Measurements from ENCODE around the gene PLN. TPM values are rescaled to one million over a fixed set of nuclear protein-coding genes. Genes with fewer than 3 reads are reported as not detected.

The PLN gene
- polyA plus RNA-seq, 1 donor (not counting 4 experiments of a cell fraction or from before 2014, with no cell fraction given) = not detected

DNA sequence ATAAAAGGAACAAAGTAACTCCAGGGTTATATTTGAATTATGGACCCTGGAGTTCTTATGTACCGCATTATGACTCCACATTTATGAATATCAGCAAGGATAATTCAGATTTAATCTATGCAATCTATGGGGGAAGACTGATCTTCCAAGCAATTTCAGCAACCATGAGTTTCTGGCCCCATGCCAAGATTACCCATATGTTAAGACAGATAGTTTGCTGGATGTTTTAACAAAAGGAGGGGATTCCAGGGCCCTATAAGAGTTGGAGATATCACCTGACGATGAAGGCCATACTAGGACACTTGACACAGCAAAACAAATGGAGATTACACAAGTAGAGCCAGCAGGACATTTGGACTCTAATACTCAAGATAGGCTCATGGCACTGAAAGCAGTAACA, 45.9 kb upstream of the PLN start:
- no peaks in the 10 kb centered on the region for H3K4me1 ChIP-seq (ENCODE audit: control insufficient read depth, extremely low read depth, insufficient read depth, low read length)
- TF ChIP-seq, protein P1, sequence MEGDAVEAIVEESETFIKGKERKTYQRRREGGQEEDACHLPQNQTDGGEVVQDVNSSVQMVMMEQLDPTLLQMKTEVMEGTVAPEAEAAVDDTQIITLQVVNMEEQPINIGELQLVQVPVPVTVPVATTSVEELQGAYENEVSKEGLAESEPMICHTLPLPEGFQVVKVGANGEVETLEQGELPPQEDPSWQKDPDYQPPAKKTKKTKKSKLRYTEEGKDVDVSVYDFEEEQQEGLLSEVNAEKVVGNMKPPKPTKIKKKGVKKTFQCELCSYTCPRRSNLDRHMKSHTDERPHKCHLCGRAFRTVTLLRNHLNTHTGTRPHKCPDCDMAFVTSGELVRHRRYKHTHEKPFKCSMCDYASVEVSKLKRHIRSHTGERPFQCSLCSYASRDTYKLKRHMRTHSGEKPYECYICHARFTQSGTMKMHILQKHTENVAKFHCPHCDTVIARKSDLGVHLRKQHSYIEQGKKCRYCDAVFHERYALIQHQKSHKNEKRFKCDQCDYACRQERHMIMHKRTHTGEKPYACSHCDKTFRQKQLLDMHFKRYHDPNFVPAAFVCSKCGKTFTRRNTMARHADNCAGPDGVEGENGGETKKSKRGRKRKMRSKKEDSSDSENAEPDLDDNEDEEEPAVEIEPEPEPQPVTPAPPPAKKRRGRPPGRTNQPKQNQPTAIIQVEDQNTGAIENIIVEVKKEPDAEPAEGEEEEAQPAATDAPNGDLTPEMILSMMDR (optimal IDR thresholded peaks at IDR 0.05 in 1 of 3, IDR thresholded peaks at IDR 0.05 in 1 of 3, conservative IDR thresholded peaks at IDR 0.05 in 1 of 3; ENCODE audit: extremely low read depth in 1 of 3, insufficient read depth in 2 of 3, low read length in 3 of 3) = no peak
- no peak for TF ChIP-seq EZH2 (IDR thresholded peaks at IDR 0.05; ENCODE audit: low read length)
- no peaks in the 10 kb centered on the region for H3K36me3 ChIP-seq (ENCODE audit: control insufficient read depth in 2 of 2, extremely low read depth in 1 of 2, insufficient read depth in 2 of 2, low read length in 2 of 2)
- H3K9me3 ChIP-seq (ENCODE audit: control insufficient read depth, low read depth, low read length) = no peaks in the 10 kb centered on the region
- H3K9me1 ChIP-seq (ENCODE audit: control insufficient read depth, extremely low read depth, insufficient read depth, low read length) = no peaks in the 10 kb centered on the region
- DNase-seq (ENCODE audit: low read depth, low spot score) (no peak), FAIRE-seq (no peak)
- H3K79me2 ChIP-seq (ENCODE audit: control insufficient read depth, insufficient read depth, low read length) = no peaks in the 10 kb centered on the region
- H3K27me3 ChIP-seq (ENCODE audit: control insufficient read depth, extremely low read depth, insufficient read depth, low read length) = no peaks in the 10 kb centered on the region
- no peaks in the 10 kb centered on the region for H4K20me1 ChIP-seq (ENCODE audit: control insufficient read depth, extremely low read depth, insufficient read depth, low read length)
- no peak overlapping the region for H3K4me3 ChIP-seq (ENCODE audit: control insufficient read depth in 2 of 3, extremely low read depth in 1 of 3, insufficient read depth in 2 of 3, low read depth in 1 of 3, low read length in 3 of 3)
- no peak overlapping the region for H3K4me2 ChIP-seq (ENCODE audit: control insufficient read depth, extremely low read depth, insufficient read depth, low read depth, low read length)
- no peak overlapping the region for H2AFZ ChIP-seq (ENCODE audit: control insufficient read depth, low read length)
- dilution Hi-C loops (cut with MboI; ENCODE audit: extremely low pct_ligation_motif_present, low sequenced_read_pairs) = no loop called here
- no peak overlapping the region for H3K27ac ChIP-seq (ENCODE audit: control insufficient read depth, insufficient read depth, low read length)
- no peak overlapping the region for H3K9ac ChIP-seq (ENCODE audit: control insufficient read depth, extremely low read depth, insufficient read depth, low read length)

GRCh38 chr6:118504611-118505010, 43.5 kb upstream of the PLN start:
- H3K27ac ChIP-seq (ENCODE audit: control insufficient read depth, insufficient read depth, low read length) = no peak overlapping the region
- H3K9me1 ChIP-seq (ENCODE audit: control insufficient read depth, extremely low read depth, insufficient read depth, low read length) = no peaks in the 10 kb centered on the region
- no peak for DNase-seq (ENCODE audit: low read depth, low spot score)
- no peaks in the 10 kb centered on the region for H4K20me1 ChIP-seq (ENCODE audit: control insufficient read depth, extremely low read depth, insufficient read depth, low read length)
- no peaks in the 10 kb centered on the region for H3K36me3 ChIP-seq (ENCODE audit: control insufficient read depth in 2 of 2, extremely low read depth in 1 of 2, insufficient read depth in 2 of 2, low read length in 2 of 2)
- dilution Hi-C loops (cut with MboI; ENCODE audit: extremely low pct_ligation_motif_present, low sequenced_read_pairs) = no loop called here
- no peak for FAIRE-seq
- H3K27me3 ChIP-seq (ENCODE audit: control insufficient read depth, extremely low read depth, insufficient read depth, low read length) = no peaks in the 10 kb centered on the region
- no peak overlapping the region for H3K4me2 ChIP-seq (ENCODE audit: control insufficient read depth, extremely low read depth, insufficient read depth, low read depth, low read length)
- H3K9ac ChIP-seq (ENCODE audit: control insufficient read depth, extremely low read depth, insufficient read depth, low read length) = no peak overlapping the region
- no peak overlapping the region for H3K4me3 ChIP-seq (ENCODE audit: control insufficient read depth in 2 of 3, extremely low read depth in 1 of 3, insufficient read depth in 2 of 3, low read depth in 1 of 3, low read length in 3 of 3)
- no peak for TF ChIP-seq EZH2 (IDR thresholded peaks at IDR 0.05; ENCODE audit: low read length)
- TF ChIP-seq, protein P1 (optimal IDR thresholded peaks at IDR 0.05 in 1 of 3, IDR thresholded peaks at IDR 0.05 in 1 of 3, conservative IDR thresholded peaks at IDR 0.05 in 1 of 3; ENCODE audit: extremely low read depth in 1 of 3, insufficient read depth in 2 of 3, low read length in 3 of 3) = no peak
- H3K9me3 ChIP-seq (ENCODE audit: control insufficient read depth, low read depth, low read length) = no peaks in the 10 kb centered on the region
- no peak overlapping the region for H2AFZ ChIP-seq (ENCODE audit: control insufficient read depth, low read length)
- H3K79me2 ChIP-seq (ENCODE audit: control insufficient read depth, insufficient read depth, low read length) = no peaks in the 10 kb centered on the region
- no peaks in the 10 kb centered on the region for H3K4me1 ChIP-seq (ENCODE audit: control insufficient read depth, extremely low read depth, insufficient read depth, low read length)
